RWPE1 (cell line): ENCODE data around the gene SEC22A.

Experiments used
- CTCF ChIA-PET: fragments of 350-600 bp; sonication (Branson Sonifier 250); formaldehyde crosslinking; extraction: SDS; loops from one replicate; lab custom pipeline; 2021; lab: Yijun Ruan, JAX
- POLR2A ChIA-PET: fragments of 400-600 bp; formaldehyde crosslinking; extraction: SDS; loops from one replicate; lab custom pipeline; 2020; ENCODE audit warnings: antibody characterized with exemption; ENCODE audit not compliant: low non-redundant PET; lab: Yijun Ruan, JAX
- DNase-seq: peaks from one replicate; pipeline ENCODE4 v3.0.0; 2012; ENCODE audit warnings: low spot score
- H3K27ac ChIP-seq: fragments of 450-650 bp; 2 replicates; pipeline ENCODE4 v1.5.1; 2017
- TF ChIP-seq, protein P1 (sequence below): fragments of 450-650 bp; conservative IDR thresholded peaks from 2 replicates; pipeline ENCODE4 v1.5.1; 2017; ENCODE audit warnings: low read depth, mild to moderate bottlenecking

Gene SEC22A

DNA sequence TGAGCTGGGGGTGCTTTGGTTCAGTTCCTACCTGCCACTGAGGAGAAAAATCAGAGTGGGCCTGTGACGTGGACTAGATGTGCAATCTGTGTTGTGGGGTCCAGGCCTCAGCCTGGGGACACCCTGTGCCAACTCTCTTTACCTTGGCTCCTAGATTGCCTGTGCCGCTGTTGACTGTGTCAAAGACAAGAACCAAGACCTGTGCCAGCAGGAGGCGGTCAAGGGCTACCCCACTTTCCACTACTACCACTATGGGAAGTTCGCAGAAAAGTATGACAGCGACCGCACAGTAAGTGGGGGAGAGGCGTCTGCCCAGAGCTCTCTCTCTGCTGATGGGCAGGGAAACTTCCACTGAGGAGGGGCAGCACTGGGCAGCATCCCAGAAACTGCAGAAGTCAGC lies 40.6 kb upstream of the SEC22A start:
- TF ChIP-seq, protein P1, sequence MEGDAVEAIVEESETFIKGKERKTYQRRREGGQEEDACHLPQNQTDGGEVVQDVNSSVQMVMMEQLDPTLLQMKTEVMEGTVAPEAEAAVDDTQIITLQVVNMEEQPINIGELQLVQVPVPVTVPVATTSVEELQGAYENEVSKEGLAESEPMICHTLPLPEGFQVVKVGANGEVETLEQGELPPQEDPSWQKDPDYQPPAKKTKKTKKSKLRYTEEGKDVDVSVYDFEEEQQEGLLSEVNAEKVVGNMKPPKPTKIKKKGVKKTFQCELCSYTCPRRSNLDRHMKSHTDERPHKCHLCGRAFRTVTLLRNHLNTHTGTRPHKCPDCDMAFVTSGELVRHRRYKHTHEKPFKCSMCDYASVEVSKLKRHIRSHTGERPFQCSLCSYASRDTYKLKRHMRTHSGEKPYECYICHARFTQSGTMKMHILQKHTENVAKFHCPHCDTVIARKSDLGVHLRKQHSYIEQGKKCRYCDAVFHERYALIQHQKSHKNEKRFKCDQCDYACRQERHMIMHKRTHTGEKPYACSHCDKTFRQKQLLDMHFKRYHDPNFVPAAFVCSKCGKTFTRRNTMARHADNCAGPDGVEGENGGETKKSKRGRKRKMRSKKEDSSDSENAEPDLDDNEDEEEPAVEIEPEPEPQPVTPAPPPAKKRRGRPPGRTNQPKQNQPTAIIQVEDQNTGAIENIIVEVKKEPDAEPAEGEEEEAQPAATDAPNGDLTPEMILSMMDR = no peak
- ChIA-PET POLR2A (no interaction called here), CTCF (interaction anchor here (0.6 kb wide), 2 partner anchors 15 to 98 kb away, joined by 3 read pairs; no protein-coding TSS in a partner anchor)
- no peak overlapping the region for H3K27ac ChIP-seq
- DNase-seq = no peak

DNA sequence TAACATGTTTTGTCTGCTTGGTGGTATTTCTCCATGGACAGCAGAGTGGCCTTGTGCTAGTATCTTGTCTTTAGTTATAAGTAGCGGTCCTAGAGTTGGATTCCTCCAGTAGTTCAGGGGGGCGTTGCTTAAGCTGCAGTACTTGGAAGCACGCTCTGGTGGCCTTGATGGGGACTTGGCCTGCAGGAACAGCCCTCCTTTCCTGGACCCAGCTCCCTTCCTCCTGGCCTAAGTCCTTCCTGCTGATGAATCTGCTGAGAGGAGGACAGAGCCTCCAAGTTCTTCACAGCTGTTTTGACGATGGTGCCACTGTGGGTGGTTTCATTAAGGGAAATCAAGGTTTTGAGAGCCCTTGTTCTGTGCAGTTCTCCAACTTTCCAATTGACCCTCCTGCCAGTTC lies 38.6 kb upstream of the SEC22A start:
- no peak overlapping the region for H3K27ac ChIP-seq
- POLR2A ChIA-PET = no interaction called here
- CTCF ChIA-PET = no interaction called here
- DNase-seq = no peak
- TF ChIP-seq, protein P1 = no peak

DNA sequence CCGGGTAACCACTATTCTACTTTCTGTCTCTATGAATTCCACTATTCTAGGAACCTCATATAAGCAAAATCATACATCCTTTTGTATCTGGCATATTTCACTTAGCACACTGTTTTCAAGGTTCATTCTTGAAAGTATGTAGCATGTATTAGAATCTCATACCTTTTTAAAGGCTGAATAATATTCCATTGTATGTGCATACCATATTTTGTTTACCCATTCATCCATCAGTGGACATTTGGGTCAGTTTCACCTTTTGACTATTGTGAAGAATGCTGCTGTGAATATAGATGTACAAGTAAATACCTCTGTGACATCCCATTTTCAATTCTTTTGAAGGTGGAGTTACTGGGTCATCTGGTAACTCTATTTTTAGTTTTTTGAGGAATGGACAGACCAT lies 36.6 kb upstream of the SEC22A start:
- DNase-seq = no peak
- CTCF ChIA-PET = no interaction called here
- POLR2A ChIA-PET = no interaction called here
- TF ChIP-seq, protein P1 = no peak
- no peak overlapping the region for H3K27ac ChIP-seq

DNA sequence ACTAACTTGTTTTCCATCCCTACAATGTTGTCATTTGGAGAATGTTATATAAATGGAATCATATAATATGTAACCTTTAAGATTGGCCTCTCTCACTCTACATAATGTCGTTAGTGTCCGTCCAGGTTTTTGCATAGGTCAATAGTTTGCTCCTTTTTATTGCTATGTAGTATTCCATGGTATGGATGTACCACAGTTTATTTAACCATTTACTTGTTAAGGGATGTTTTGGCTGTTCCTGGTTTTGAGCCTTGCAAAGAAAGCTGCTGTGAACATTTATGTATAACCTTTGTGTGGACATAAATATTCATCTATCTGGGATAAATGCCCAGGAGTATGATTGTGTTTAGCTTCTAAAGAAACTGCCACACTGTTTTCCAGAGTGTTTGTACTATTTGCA lies 34.1 kb upstream of the SEC22A start:
- CTCF ChIA-PET = no interaction called here
- H3K27ac ChIP-seq = no peak overlapping the region
- no peak for DNase-seq
- TF ChIP-seq, protein P1 = no peak
- POLR2A ChIA-PET = no interaction called here

DNA sequence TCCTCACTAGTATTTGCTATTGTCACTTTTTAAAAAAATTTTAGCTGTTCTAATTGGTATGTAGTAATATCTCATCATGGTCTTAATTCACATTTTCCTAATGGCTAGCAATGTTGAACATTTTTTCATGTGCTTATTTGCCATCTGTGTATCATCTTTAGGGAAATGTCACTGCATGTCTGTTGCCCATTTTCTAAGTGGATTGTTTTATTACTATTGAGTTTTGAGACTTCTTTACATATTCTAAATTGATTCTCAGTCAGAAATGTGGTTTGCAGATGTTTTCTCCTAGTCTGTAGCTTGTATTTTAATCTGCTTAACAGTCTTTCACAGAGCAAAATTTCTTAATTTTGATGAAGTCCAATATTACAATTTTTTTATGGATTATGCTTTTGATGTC lies 33.6 kb upstream of the SEC22A start:
- DNase-seq = no peak
- ChIA-PET CTCF (no interaction called here), POLR2A (no interaction called here)
- TF ChIP-seq, protein P1 = no peak
- no peak overlapping the region for H3K27ac ChIP-seq

DNA sequence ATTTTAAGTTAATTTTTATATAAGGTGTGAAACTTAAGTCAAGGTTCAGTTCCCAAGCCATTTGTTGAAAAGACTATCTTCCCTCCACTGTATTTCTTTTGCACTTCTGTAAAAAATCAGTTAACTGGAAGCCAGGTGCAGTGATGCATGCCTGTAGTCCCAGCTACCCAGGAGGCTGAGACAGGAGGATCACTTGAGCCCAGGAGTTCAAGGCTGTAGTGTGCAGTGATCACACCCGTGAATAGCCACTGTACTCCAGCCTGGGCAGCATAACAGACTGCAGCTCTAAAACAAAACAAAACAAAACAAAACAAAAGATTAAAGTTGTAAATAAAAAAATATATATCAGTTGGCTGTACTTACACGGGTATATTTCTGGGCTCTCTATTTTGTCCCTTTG lies 33.1 kb upstream of the SEC22A start:
- POLR2A ChIA-PET = no interaction called here
- DNase-seq = no peak
- no peak overlapping the region for H3K27ac ChIP-seq
- TF ChIP-seq, protein P1 = no peak
- CTCF ChIA-PET = no interaction called here

DNA sequence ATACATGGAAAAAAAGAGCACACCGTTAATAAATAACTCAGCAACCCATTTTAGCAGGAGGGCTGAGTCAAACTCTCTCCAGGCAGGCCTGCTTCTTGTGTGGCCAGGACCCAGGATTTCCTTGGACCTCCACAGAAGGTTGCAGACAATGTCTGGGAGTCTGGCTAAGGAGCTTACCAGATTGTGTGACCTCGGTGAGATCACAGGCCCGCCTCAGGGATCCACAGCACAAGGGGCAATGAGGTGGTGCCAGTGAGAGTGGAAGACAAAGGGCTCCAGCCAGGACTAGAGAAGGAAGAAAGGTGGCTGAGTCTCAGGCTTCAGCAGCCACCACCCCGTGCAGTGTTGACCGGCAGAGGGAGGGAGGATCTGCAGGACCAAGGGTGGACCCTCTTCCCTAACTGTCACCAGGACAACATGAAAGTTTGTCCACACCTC lies 32.2 kb upstream of the SEC22A start:
- CTCF ChIA-PET = no interaction called here
- TF ChIP-seq, protein P1 = no peak

More for the DNA sequence above, 32.2 kb upstream of the SEC22A start:
- POLR2A ChIA-PET = no interaction called here
- DNase-seq = no peak
- no peak overlapping the region; the same call in 1 of the 2 replicates for H3K27ac ChIP-seq
